ENCODE measurements around the gene BLTP1.
"Not testable (repeated sequence)": the region's sequence is repeated elsewhere in the genome, so short reads cannot be mapped to it uniquely, and the experiment has no call there.

BLTP1 gene, protein sequence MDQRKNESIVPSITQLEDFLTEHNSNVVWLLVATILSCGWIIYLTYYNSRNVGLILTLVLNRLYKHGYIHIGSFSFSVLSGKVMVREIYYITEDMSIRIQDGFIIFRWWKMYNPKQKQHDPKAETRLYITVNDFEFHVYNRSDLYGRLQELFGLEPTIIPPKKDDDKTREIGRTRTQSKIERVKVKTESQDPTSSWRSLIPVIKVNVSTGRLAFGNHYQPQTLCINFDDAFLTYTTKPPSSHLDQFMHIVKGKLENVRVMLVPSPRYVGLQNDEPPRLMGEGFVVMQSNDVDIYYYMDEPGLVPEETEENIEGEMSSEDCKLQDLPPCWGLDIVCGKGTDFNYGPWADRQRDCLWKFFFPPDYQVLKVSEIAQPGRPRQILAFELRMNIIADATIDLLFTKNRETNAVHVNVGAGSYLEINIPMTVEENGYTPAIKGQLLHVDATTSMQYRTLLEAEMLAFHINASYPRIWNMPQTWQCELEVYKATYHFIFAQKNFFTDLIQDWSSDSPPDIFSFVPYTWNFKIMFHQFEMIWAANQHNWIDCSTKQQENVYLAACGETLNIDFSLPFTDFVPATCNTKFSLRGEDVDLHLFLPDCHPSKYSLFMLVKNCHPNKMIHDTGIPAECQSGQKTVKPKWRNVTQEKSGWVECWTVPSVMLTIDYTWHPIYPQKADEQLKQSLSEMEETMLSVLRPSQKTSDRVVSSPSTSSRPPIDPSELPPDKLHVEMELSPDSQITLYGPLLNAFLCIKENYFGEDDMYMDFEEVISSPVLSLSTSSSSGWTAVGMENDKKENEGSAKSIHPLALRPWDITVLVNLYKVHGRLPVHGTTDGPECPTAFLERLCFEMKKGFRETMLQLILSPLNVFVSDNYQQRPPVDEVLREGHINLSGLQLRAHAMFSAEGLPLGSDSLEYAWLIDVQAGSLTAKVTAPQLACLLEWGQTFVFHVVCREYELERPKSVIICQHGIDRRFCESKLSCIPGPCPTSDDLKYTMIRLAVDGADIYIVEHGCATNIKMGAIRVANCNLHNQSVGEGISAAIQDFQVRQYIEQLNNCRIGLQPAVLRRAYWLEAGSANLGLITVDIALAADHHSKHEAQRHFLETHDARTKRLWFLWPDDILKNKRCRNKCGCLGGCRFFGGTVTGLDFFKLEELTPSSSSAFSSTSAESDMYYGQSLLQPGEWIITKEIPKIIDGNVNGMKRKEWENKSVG (N-terminal part only)

GRCh38 chr4:122151982-122152710 is at the start of gene BLTP1:
TSS of gene BLTP1 (plus strand) at chr4:122152331. CDS start at chr4:122170648, 18,317 bp downstream.
- peak; percentile 60 for DNase-seq

GRCh38 chr4:122104184-122104583 is 47.9 kb upstream of the BLTP1 start:
- no peak for DNase-seq

- DNase-seq: no peak
Observed at GRCh38 chr4:122107680-122108079, 44.5 kb upstream of the BLTP1 start.

- DNase-seq: not testable (repeated sequence)
Observed at GRCh38 chr4:122110304-122110703, 41.8 kb upstream of the BLTP1 start.

GRCh38 chr4:122117743-122118142 is 34.4 kb upstream of the BLTP1 start:
- no peak for DNase-seq

DNA sequence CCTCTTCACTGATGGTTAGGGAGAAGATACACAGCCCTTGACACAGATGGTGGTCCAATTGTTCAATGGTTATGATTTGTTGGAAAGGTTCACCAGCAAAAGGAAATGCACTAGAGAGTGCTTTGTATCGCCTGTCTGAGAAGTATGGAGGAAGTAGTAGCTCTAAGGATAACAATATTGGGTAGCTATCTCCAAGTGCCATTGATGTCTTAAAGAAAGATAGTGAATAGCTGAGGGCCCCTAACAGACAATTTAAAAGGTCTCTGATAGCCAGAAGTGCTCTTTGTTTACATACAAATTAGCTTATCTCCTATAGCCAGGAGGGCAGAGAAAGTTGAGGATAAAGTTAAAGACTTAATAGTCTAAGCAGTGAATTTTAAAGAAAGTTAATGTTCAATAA is 33.9 kb upstream of the BLTP1 start:
- no peak for DNase-seq

DNA sequence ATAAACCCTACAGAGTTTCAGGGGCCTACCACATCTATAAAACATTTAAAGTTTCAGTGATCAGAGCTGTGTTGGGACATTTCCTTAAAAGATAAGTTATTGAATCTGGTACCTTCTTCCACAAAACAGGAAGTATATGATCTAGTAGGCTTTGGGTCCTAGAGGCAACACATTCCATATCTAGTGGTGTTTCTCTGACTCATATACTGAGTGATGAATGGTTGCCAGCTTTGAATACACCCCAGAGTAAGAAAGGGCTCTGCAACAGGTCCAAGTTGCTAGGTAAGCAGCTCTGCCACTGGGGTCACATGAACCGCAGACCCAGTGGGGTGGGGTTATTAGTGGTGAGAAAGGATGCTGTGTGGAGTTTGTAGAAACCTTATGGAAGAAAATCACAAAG is 32.4 kb upstream of the BLTP1 start:
- DNase-seq: no peak

GRCh38 chr4:122121593-122121992 is 30.5 kb upstream of the BLTP1 start:
- no peak for DNase-seq

DNA sequence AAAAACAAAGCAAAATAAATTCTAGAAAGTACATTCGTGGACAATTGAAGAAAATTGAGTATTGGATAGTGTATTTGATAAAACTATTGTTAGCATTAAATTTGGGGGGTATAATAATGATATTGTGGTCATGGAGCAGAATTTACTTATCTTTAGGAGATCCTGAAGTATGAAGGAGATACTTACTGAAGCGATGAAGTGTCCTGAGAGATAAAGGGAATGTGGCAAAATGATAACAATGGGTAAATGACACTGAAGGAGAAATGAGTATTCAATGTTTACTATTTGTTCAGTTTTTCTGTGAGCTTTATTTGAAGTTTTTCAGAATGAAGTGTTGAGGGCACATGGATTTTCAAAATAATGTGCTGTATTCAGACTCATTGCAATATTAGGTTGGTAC is 30.0 kb upstream of the BLTP1 start:
- DNase-seq: no peak

GRCh38 chr4:122129061-122129460 is 23.1 kb upstream of the BLTP1 start:
- DNase-seq: no peak

DNA sequence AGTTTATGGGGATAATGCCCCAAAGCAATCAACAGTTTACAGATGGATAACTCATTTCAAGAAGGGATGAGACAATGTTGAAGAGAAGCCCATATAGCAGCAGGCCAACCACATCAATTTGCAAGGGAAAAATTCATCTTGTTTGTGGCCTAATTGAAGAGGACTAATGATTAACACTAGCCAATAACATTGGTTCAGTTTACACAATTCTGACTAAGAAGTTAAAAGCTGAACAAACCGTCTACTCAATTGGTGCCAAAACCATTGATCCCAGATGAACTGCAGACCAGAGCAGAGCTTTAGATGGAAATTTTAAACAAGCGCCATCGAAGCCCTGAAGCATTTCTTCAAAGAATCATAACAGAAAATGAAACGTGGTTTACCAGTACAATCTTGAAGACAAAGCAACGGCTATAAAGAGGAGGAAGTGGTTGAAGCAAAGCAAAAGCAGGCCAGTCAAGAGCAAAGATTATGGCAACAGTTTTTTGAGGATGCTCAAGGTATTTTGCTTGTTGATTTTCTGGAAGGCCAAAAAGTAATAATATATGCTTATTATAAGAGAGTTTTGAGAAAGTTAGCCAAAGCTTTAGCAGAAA is 20.5 kb upstream of the BLTP1 start:
- DNase-seq: no peak

- no peak for DNase-seq
Observed at GRCh38 chr4:122132891-122133290, 19.2 kb upstream of the BLTP1 start.

DNA sequence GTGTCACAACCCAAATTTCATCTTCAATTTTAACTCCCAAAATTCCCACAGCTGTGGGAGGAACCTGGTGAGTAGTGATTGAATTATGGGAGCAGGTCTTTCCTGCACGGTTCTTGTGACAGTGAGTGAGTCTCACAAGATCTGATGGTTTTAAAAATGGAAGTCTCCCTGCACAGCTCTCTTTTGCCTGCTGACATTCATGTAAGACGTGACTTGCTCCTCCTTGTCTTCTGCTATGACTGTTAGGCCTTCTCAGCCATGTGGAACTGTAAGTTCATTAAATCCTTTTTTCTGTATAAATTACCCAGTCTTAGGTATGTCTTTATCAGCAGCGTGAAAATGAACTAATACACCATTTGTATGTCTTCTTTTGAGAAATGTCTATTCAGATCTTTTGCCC is 13.0 kb upstream of the BLTP1 start:
- DNase-seq: no peak

GRCh38 chr4:122140834-122141233 is 11.3 kb upstream of the BLTP1 start:
- no peak for DNase-seq

DNA sequence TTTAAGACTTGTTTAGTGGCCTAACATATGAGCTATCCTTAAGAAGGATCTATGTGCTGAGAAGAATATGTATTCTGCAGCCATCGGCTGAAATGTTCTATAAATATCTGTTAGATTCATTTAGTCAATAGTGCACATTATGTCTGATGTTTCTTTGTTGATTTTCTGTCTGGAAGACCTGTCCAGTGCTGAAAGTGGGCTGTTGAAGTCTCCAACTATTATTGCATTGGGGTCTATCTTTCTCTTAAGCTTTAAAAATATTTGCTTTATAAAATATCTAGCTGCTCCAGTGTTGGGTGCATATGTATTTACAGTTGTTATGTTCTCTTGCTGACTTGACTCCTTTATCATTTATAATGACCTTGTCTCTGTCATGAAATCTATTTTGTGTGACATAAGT is 9.4 kb upstream of the BLTP1 start:
- DNase-seq: no peak

DNA sequence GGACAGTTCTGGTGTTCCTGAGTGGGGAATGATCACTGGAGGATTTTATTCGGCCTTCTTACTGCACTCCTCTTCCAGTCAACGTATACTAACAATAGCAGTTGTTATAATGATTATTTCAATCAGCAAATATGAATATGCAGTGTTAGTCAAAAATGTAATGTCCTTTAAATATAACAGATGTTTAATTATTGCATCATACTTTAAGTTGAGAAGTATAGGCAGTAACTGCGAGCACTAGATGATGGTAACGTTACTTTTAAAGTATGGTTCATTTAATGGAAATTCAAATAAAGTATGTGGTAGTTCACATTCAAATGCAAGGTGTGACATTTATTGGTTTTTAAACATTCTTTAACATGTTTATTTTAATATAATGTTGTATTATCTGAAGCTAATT is 5.5 kb upstream of the BLTP1 start:
- DNase-seq: no peak

DNA sequence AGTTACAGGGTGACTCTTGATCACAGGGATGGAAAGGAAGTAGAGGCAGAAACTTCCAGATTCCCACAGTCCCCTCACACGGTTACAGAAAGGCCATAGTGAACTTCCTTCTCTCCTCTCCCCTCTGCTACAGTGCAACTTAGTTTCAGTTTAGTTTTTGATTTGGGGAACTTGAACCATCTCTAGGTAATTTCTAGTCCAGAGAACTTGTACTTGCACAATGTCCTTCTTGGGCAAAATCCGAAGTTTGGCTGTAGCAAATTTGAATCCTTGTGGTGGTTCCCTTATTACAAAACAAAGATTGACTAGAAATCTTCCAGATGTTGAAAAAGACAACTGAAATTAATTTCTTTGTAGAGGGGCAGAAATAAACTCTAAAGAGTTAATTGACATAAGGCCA is 1.2 kb upstream of the BLTP1 start:
- no peak for DNase-seq

DNA sequence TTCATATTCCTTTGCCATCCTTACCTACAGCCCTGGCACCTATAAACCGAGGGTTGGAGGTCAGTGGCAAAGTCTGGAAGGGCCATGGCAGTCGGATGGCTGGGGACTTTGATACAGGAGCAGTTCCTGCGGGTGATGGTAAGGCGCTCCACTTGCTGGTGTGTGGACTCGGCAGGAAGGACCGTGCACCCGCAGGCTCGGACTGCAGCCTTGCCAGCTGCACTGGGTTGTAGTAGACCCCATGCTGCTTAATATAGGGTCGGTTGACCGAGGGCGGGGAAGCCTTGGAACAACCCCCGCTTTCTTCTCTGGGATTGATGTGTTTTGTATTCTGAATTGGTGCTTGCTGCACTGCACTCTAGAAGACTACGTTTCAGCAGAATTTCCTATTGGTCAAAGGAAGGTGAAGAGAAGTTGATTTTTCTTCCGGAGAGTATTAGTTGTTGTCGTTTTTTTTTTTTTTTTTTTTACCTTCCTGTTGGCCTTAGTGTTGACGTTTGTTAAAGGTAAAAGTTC is 638 bp downstream of the BLTP1 start:
- DNase-seq: peak; percentile 3

DNA sequence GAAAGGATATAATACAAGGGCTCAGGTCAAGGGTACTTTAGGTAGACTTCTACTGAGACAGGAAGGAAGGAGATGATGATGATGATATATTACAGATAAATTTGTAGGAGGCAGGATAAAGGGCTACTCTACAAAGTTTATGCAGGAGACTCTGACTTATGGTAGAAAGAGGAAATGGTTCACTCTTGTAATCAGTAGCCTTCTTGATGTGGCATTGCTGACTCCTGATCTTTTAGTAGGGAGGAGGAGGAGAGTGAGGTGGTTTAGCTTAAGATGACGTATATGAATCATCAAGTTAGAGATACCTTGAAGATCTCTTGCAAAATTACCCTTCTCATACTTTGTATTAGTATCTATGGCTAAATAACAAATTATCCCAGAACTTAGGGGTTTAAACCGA is 4.7 kb downstream of the BLTP1 start:
- DNase-seq: no peak

GRCh38 chr4:122163301-122163700 is 11.2 kb downstream of the BLTP1 start:
- DNase-seq: no peak

- no peak for DNase-seq
Observed at GRCh38 chr4:122163767-122164166, 11.6 kb downstream of the BLTP1 start.

DNA sequence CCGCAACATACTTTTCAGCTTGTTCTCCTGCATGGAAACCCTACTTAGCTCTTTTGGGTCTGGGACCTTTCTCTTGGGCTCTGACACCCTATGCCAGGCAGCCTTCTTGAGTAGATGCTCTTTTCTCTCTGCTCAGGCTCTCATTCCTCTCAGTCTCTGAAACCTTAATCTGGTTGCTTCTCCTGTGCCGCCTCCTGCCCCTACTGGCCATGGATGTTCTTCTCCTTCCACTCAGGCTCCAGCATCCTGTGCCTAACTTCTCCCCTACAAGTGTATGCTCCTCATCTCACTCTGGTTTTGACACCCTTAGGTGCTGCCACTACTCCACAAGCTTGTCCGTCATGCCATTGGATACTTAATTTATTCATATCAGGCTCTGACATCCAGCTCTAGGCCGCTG is 15.2 kb downstream of the BLTP1 start:
- no peak for DNase-seq

Measured in NCI-H446 treated with DMSO at 0.1 percent for 48 hours (cell line).